ENCODE results near the gene TMEM272.

DNA sequence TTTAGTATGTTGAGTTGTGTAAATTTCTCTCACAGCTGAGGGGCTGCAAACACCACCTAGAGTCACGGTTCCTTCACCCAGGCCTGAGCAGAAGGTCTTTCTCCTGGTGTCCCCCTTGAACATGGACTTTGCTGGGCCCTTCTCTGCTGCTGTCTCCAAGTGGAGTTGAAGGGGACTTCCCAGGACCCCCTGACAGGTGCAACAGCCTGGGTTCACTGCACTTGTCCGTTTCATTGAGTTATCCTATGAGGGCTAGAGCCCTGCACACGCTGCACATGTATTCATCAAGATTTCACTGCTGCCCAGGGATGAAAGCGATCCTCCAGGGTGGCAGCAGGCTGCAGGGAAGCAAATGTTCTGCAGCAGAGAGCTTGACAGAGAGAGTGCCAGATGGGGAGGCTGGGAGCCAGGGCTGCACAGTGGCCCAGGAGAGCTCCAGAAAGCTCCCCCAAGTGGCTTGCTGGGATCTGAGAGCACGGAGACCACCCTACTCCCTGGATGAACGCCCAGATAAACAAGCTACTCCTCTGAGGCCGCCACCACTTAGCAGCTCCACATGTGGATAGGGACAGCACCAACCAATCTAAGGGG is 10.3 kb downstream of the TMEM272 start:
- TF ChIP-seq CTCF (IDR thresholded peaks at IDR 0.05) (no peak), POLR2A (IDR thresholded peaks at IDR 0.05) (no peak)

Data from Peyer's patch (tissue), 4 donors.